Fibroblast of skin of left biceps (primary cell): ENCODE measurements around the gene ASXL2.
A peak's percentile ranks its signal among the peaks of the same experiment; 100 is the strongest.

Source experiments
- DNase-seq, 2 experiments: peaks; one replicate each; pipeline ENCODE4 v3.0.0-alpha.2; 2013; ENCODE audit warnings: low read depth in 2 of 2

Gene ASXL2

DNA sequence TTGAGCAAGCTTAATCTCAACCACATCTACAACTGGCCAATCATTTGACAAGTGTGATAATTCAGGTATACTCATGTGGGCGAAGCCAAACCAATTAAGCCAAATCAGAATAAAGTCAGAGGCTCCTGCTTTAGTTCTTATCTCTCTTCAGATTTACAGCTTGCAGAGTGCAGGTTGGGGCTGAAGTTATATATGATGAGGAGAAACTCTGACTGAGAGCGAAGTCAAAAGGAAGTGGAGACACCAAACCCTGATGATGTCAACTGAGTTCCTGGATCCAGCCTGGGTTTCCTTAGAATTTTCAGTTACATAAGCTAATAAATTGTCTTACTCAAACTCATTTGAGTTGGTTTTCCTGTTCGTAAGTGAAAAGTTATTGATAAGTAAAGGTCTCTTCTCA, 73.9 kb downstream of the ASXL2 start:
- DNase-seq: no peak

DNA sequence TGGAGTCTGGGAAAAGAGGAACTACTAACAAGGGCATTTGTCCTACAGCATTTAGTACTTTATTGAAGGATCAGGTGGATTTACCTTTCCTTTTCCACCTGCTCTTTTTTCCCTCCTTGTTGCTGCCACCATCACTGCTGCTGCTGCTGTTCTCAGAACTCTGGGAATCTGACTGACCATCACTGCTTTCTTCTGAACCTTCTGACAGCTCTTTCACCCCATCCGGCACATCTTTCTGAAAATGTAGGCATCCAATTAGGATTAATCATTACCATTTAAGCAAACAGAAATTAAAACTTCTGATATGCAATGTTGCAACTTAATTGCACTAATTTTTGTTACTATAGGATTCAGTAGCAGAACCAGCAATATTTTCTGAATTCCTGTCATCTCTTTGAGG, 79.0 kb downstream of the ASXL2 start:
- DNase-seq: no peak

DNA sequence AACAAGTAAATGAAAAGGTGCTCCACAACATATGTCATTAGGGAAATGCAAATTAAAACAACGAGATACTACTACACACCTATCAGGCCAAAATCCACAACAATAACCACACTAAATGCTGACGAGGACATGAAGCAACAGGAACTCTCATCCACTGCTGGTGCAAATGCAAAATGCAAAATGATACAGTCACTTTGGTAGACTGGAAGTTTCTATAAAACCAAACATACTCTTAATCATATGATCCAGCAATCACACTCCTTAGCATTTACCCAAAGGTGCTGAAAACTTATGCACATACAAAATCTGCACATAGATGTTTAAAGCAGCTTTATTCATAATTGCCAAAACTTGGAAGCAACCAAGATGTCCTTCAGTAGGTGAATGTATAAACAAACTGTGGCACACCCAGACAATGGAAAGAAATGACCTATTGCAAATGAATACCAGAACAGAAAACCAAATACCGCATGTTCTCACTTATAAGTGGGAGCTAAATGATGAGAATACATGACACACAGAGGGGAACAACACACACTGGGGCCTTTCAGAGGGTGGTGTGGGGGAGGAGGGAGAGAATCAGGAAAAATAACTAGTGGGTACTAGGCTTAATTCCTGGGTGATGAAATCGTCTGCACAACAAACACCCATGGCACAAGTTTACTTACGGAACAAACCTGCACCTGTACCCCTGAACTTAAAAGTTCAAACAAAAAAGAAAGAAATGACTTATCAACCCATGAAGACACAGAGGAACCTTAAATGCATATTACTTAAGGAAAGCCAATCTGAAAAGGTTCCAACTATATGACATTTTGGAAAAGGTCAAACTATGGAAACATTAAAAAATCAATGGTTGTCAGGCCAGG, 80.4 kb downstream of the ASXL2 start:
- DNase-seq: no peak

DNA sequence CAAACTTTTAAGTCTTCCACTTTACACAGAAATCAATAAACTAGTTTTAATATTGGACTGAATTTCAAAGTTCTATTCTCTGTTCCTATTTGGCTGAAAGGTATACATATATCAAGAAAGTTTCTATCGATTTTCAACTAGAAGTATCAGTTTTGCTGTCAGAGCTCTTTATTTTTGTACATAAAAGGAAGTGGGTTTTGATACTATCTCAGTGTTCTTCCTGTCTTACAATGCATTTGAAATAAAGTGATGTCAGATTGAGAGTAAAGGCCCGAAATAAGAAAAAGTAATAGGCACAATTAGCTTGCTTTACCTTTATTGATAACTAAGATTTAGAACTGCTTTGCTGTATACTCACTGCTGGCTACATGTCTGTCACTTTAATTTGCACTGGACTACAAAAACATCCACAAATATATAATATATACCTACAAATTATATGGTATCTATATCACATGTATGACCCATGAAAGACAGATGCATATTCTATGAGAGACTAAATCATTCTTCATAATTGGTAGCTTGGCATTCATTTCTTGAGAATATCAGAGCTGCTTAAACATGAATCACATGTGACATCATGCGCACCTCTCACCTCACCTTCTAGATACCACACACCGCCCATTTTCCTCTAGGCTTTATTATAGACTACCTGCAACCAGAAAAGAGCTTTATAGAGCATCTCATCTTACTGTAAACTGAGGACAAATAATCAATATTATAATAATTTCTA, 83.6 kb downstream of the ASXL2 start:
- DNase-seq: no peak

DNA sequence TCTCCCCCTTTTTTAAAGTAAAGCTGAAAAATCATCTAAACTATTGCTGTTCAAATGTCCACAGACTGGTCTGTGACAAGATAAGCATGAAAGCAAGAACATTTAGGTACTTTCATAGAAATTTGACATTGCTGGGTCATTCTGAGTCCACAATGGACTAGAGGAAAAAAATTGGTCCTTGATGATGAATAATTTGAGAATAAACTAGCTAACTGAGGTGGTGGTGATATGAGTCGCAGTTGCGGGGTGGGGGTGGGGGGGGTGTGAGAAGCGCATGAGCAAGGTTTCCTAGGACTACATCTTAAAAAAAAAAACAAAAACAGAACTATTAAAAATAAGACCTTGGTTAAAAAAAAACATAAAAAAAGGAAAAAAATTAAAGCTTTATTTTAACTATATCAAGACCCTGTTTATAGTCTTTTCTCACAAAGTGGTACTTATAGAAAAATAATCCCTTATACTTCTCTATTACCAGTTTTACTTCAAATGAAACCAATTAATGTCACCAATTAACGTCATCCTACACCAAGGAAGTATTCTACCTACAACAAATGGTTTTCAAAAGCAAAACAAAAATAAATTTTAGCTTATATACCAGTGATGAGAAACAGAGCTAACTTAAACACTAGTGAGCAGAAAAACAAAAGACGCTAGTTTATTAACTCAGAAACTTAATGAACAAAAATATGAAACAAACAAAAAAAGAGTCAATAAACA, 88.1 kb downstream of the ASXL2 start:
- DNase-seq: no peak

DNA sequence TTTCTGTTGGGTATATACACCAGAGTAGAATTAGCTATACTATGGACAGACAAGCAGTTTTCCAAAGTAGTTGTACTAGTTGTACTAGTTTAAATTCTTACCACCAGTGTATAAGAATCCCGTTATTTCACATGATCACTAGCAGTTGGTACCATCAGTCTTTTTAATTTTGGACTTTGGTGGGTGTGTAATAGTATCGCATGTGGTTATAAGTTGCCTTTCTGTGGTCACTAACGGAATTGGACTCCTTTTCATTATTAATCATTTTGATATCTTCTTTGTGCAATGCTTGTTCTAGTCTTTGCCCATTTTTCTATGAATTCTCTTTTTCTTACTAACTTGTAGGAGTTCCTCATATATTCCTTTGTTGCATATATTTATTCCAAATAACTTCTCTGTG, 89.8 kb downstream of the ASXL2 start:
- no peak for DNase-seq

DNA sequence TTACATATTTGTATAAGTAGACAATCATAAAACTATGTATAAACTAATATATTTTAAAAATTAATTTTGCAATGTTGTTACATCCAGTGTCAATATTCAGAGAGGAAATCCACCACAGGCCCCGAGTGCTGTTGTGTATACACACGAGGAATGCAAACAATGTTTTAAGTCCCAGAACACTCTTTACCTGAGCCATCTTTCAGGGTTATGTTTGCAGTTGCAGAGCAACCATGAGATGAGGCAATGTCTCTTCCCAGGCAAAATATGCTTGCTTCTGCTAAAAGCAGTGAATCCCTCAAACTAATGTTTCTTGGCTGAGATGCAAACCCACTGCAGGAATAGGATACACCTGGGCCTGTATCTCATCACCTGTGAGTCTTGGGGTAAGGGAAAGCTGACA, 91.3 kb downstream of the ASXL2 start:
- no peak for DNase-seq

DNA sequence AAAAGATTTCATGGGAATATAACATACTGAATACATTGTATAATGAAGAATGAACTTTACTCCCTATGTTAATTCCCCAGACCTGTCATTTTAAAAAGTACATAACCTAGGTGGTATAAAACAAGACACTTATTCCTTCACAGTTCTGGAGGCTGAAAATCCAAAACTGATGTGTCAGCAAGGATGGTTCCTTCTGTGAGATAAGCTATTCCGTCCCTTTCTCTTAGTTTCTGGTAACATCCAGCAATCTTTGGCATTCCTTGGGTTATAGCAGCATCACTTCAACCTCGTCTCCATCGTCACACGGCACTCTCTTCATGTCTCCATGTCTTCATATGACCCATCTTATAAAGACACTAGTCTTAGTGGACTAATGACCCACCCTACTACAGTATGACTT, 93.9 kb downstream of the ASXL2 start:
- no peak for DNase-seq

DNA sequence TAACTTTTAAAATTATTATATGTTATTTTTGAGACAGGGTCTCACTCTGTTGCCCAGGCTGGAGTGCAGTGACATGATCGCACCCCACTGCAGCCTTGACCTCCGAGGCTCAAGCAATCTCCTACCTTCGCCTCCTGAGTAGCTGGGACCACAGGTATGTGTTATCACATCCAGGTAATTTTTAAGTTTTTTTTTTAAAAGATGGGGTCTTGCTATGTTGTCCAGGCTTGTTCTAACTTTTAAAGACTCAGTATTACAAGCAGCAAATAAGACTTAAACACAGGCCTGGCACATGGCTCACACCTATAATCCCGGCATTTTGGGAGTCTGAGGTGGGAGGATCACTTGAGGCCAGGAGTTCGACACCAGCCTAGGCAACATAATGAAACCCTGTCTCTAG, 101.2 kb downstream of the ASXL2 start:
- no peak for DNase-seq

DNA sequence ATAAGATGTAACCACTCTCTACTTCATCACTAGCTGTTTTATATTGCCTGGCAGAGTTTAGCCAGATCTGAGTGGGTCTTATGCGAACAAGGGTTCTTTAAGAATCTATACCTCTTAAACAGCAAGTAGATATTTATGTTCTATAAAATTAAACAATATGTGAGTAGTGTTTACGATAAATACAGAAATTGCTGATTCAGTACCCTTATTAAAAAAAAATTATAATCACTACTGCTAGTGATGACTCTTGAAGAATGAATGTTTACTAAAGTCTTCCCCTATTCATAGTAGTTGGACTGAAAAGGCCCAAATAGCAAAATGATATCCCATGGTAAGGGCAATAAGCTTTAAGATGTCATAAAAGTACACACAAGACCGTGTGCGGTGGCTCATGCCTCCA, 106.2 kb downstream of the ASXL2 start:
- no peak for DNase-seq

DNA sequence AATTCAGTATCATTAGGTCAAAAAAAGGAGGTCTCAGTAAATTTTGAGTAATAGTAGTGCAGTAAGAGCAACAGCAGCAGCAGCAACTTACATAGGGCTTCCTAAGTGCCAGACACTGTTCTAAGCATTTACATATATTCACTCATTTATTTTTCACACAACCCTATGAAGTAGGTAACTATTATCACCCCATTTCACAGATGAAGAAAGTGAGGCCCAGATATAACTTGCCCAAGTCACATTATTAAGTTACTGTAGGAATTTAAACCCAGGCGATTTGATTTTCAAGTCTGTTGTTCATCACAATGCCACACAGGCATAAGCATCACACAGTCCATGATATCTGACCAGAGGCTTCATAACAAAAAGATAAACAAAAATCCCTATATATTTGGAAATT, 114.7 kb downstream of the ASXL2 start:
- no peak for DNase-seq

DNA sequence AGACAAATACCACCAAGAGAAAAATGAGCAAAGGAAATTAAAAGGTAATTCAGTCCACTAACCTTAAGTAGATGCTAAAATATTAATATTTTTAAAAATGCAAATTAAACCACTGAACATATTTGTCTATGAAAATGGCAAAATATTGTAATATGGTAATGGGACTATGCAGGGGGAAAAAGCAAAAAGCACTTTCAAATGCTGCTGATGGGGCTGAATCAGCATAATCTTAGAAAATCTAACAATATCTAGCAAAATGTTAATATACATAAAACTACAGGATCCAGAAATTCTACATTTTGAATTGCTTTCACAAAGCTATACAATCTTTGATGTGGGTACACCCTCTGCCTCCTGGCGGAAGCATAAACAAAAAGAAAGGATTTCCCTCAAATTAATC, 118.0 kb downstream of the ASXL2 start:
- no peak for DNase-seq

DNA sequence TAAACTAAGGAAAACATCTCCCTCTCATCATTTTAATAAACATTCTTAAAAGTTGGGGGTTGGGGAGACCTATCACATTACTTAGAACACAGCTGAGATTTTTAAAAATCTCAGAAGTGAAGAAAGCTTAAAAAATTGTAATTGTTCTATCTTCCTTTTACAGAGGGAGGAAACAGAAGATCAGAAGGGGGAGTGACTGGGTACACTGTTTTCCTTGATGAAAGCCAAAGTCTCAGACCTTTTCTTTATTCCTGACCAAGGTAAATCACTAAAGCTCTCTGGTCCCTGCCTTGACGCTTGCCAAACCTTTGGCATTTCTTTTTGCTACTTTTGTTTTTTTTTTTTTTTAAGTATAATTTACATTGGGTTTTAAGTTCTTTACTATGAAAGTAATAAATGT, 119.9 kb downstream of the ASXL2 start:
- no peak for DNase-seq

DNA sequence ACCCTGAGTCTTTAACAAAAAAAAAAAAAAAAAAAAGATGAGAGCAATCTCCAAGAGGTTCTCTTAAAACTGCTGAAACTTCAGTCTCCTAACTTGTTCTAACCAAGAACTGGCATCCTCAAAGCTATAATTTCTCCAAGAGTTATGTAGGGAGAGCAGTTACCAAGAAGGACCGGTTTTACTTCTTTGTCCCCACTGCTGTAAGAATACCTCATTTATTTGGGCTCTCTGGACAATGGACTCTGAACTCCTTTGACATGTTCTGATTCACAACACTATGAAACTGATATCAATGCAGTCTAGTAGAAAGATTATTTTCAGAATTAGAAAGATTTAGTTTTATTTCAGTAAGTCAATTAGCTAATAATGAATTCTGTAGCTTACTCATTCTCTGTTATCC, 120.4 kb downstream of the ASXL2 start:
- no peak for DNase-seq

DNA sequence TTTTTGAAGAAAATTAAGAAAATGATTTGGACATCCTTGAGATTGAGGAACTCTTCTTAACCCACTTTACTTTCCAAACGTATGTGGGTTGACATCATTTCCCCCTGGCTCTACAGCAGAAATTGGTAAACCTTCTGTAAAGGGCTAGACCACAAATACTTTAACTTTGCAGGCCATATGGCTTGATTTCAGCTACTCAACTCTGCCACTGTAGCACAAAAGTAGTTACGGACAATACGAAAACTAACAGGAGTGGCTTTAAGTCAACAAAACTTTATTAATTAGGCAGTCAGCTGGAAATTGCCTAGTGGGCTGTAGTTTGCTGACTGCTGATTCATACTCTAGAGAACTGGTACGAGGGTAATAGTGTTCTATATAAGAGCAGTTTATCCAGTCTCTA, 121.8 kb downstream of the ASXL2 start:
- no peak for DNase-seq

DNA sequence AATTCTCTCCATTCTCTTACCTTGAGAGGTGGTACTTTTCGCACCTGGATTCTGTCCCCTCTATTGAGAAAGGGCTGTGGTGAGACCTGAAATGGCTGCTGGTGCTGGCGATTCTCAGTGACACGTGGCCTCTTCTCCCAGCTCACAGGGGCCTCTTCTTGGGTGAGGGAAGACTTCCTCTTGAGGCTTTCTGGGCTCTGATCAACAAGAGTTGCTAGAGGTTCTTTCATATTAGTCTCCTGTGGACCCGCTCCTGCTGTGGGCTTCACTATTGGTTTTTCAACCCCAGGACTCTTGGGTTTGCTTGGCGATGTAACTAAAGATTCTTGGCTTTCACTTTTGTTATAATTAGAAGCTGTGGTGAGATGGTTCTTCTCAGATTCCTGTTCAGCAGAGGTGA, 128.6 kb downstream of the ASXL2 start:
- no peak for DNase-seq

DNA sequence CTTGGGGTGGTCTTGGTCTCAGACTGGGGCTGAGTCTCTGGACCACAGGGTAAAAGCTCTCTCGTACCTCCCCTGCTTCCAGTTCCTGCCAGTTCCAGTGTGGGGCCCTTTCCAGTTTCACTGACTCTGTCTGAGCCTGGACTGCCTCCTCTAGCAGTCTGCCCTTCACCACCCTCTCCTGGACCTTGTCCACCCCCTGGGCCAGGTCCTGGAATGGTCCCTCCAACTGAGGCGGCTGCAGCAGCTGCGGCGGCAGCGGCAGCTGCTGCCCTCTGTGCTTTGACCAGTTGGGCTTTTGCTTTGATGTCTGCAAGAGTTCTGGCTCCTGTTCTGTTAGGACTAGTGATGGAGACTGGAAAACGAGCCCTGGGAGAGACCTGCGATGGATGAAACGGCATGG, 134.2 kb downstream of the ASXL2 start:
- no peak for DNase-seq

DNA sequence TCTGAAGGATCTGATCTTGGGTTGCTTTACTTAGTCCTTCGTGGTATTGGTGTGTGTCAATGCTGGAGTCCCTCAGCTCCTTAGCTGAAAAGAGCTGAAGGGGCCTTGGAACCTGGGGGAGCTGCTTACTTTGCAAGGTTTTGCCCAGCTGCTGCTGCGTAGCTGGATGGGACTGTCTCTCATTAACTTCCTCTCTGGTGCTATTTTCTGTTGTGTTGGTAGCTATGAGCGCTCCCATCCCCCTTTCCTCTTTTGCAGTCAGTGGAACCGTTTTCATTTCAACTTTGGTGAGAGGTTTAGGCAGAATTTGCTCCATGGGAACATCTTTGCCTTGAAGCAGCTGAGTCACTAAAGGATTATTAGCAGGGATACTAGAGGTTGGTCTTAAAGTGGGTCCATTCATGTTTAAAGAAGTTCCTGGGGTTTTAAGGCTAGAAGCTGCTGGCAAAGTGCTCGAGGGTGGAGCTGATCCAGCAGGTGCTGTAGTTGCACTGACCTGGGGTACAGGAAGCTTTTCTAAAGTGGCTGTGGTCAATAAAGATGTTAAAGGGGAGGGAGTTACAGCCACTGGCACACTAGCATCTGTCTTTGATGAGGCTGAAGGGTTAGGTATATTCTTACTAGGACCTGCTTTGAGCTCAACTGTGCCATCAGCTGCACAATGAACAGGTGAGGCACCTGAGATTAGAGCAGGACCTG, 135.0 kb downstream of the ASXL2 start:
- DNase-seq: no peak

DNA sequence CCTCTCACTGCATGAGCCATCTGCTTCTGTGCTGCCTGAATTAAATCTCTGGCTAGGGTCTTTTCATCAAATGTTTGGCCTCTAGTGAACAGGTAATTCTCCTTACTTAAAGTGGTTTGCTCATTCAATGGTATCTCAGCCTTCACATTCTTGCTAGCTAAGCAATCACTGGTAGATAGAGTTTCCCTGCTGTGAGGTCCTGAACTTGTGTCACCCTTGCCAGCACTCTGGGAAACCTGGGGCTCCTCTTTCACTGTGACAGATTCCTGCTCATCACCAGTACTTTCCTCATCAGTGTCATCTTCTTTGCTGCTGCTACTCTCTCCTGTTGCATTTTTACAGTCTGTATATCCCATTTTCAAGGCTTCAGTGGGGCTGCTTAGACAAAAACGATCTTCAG, 135.8 kb downstream of the ASXL2 start:
- no peak for DNase-seq

DNA sequence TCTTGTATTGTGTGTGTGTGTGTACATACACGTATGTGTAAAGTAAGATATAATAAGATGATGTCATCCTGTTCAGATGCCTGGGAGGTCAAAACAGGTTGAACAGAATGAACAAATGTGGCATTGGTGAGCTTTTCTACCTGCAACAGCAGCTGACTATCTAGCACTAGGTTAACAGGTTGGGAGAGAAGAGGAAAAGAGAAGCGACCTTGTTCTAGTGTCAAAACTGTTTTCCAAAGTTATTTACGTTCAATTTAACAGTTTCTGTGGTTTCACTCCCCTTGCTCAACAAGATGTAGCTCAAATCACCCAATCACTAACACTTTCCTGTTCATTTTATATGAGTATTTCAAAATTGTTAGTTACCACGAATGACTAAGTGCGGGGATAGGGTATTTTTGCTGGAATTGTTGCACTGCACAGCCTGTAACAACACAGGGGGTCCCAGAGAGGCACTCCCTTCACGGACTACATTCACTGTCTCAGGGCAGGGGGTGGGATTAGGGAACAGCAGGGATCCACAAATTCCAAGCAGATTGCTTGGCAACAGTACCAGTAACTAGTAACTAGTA, 137.4 kb downstream of the ASXL2 start:
- peak; percentile 31 to 41 for DNase-seq

DNA sequence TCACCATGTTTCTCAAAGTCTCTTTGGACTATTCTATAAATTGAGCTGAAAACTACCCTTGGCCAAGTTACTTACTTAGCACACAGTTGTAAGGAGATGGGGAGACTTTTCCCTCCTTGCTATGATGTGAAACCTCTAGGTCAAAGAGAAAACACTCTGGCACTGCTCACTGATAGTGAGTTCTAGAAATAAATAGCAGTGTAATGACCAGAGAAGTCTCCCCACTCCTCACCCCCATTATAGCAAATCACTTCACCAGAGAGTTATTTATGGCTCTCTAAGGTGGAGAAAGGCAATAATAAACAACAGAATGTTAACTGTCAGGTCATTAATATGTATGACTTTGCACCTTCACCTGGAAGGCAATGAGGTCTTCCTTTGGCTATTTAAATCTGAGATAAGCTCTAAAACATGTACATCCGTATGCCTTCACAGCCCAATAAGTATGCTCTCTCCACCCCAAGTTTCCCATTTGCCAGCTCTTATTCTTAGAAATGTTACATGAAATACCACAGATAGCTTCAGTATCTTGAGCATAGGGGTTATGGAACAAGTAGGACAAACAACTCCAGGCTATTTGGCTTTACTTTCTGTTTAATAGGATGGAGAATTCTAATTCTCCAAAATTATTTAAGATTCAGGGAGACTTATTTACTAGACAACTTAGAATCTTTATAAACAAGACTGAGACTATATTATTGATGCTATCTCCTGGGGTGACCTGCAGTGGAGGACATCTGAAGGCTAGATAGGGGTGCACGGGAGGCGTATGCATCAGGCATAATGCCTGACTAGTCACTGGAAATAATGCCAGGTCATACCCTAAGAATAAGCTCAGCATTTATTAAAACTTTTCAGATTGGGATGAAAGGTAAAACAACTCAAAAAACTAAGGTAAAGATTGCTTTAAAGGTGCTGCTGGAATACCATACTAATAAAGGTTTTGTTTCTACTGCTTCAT, 139.6 kb downstream of the ASXL2 start:
- no peak for DNase-seq
